ENCODE results near the gene ETS2. TPM values are rescaled to one million over a fixed set of nuclear protein-coding genes. Genes with fewer than 3 reads are reported as not detected.

The ETS2 gene
- total RNA-seq, 2 experiments from 2014 or later = 44.7 to 61.9 TPM

DNA sequence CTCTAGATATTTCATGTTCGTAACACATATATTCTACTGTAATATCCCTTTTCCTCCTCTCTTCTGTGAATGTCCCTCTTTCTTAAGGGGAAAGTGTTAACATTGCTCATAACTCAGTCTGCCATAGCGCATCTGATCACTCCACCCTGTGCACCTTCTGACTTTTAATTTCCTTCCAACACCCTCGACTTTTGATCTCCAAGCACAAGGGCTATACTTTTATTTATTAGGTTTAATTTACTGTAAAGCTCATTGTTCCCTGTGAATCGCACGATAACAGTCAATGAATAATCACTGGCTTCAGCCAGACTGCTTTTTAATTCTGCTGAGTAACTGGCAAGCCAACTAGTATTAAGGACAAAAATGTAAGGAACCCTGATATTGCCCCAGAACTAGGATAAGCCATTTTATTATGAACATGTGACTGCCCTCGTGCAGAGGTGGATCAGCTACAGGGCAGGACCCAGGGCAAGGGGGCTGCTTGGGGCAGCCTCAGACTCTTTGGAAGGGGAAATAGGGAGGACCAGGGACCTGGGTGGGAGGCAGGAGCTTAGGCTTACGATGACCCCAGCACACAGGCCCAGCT is 2.6 kb upstream of the ETS2 start:
- Mint-ChIP-seq H3K9me3 (ENCODE audit: low read depth) (no peaks in the 10 kb centered on the region), H3K27ac (no peak overlapping the region), H3K4me1 (peaks cover 42% of the 10 kb centered on the region), H3K36me3 (ENCODE audit: low read depth) (peaks cover 16% of the 10 kb centered on the region), H3K27me3 (peaks cover 3% of the 10 kb centered on the region), H3K4me3 (no peak overlapping the region)
- DNase-seq (no peak), ATAC-seq (no peak)
- ChIA-PET CTCF (interaction anchor here (0.7 to 3.4 kb wide), 5 partner anchors 14 to 34 kb away, joined by 3 to 14 read pairs (median 3); no protein-coding TSS in a partner anchor), POLR2A (no interaction called here)
- intact Hi-C loops (cut with DNase I, micrococcal nuclease) = loop anchor here (10.0 kb wide), 2 partner anchors 1238 to 1728 kb away; partner anchors contain the start of genes PIGP (in 1 of the 2) and TTC3 (in 1 of the 2)

DNA sequence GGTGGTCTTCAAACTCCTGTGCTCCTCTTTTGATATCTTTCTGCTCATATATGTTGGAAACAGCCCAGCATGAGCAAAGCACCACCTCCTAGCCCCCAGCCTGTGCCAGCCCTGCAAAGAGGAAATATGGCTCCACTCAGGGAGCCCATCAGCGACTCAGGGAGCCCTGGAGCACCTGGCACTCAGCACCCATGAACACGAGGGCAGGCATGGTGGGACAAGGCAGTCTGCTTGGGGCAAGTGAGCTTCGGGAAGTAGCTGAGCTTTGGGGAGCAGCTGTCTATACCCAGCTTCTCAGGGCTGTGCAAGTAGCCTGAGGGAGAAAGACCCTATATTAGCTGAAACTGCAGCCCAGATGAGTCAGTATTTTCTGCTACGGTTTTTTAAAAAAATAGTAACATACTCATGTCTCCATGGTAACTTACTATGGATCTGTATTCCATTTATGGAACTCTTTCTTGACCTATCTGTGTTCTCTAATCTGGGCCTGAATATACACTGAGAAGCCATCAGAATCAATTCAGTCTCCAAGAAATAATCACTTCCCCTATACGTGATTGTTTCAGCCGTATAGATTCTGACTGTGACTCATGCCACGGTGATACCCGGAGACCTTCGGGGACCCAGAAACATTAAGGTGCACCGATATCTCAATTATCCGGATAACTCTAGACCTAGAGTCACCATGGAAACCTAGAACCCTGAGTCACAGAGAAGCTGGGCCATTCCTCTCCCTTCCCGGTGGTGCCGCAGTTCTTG is 1.5 kb upstream of the ETS2 start:
- H3K4me1 Mint-ChIP-seq = peaks cover 38% of the 10 kb centered on the region
- peaks cover 24% of the 10 kb centered on the region for H3K36me3 Mint-ChIP-seq (ENCODE audit: low read depth)
- ChIA-PET POLR2A (interaction anchor here (2.2 kb wide), 1 partner anchor 36 kb away, joined by 17 read pairs; no protein-coding TSS in a partner anchor), CTCF (interaction anchor here (0.7 to 3.4 kb wide), 5 partner anchors 13 to 583 kb away, joined by 3 to 14 read pairs (median 3); no protein-coding TSS in a partner anchor)
- peak; percentile 27 for ATAC-seq
- no peaks in the 10 kb centered on the region for H3K9me3 Mint-ChIP-seq (ENCODE audit: low read depth)
- DNase-seq = no peak
- peak overlapping the region; percentile 71 for H3K27ac Mint-ChIP-seq
- peak overlapping the region; percentile 86 for H3K4me3 Mint-ChIP-seq
- intact Hi-C loops (cut with DNase I, micrococcal nuclease) = loop anchor here (2.0 to 10.0 kb wide), 7 partner anchors 23 to 1729 kb away; partner anchors contain the start of genes BRWD1 (in 1 of the 2), PIGP (in 1 of the 2) and TTC3 (in 1 of the 2)
- no peaks in the 10 kb centered on the region for H3K27me3 Mint-ChIP-seq

DNA sequence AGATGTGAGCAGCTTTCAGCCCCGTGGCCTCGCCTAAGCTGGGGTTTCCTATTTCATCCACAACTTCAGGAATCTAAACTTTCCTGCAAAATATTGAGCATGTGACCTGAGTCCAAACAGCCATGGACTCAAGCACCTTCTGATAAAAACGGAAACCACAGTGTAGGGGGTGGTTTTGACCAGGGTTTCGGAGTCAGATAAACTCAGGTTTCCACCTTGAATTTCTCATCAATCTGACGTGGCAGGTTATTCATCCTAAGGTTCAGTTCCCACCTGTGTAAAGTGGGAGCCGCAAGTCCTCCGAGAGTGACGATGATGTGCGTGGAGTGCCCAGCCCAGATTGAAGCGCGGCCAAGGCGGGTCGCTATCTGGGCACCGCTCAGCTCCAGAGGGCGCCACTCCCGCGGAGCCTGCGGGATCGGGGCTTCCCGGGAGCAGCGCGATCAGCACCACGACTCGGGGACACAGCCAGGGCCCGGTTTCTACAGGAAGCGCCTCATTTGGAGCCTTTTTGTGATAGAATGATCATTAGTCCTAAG is 871 bp upstream of the ETS2 start:
- Mint-ChIP-seq H3K27me3 (no peaks in the 10 kb centered on the region), H3K4me3 (peak overlapping the region; percentile 86), H3K9me3 (ENCODE audit: low read depth) (no peaks in the 10 kb centered on the region), H3K27ac (peak overlapping the region; percentile 71), H3K36me3 (ENCODE audit: low read depth) (peaks cover 28% of the 10 kb centered on the region), H3K4me1 (peaks cover 42% of the 10 kb centered on the region)
- CTCF ChIA-PET = interaction anchor here (0.7 to 3.4 kb wide), 3 partner anchors 35 to 582 kb away, joined by 3 to 14 read pairs (median 3); no protein-coding TSS in a partner anchor
- intact Hi-C loops (cut with DNase I, micrococcal nuclease) = loop anchor here (1.0 to 10.0 kb wide), 14 partner anchors 24 to 1730 kb away; partner anchors contain the start of genes BRWD1 (in 2 of the 2), HMGN1 (in 1 of the 2), LCA5L (in 1 of the 2) and PIGP (in 1 of the 2)
- DNase-seq (peak; percentile 72), ATAC-seq (peak; percentile 51)
- POLR2A ChIA-PET = interaction anchor here (2.2 kb wide), 1 partner anchor 36 kb away, joined by 17 read pairs; no protein-coding TSS in a partner anchor

DNA sequence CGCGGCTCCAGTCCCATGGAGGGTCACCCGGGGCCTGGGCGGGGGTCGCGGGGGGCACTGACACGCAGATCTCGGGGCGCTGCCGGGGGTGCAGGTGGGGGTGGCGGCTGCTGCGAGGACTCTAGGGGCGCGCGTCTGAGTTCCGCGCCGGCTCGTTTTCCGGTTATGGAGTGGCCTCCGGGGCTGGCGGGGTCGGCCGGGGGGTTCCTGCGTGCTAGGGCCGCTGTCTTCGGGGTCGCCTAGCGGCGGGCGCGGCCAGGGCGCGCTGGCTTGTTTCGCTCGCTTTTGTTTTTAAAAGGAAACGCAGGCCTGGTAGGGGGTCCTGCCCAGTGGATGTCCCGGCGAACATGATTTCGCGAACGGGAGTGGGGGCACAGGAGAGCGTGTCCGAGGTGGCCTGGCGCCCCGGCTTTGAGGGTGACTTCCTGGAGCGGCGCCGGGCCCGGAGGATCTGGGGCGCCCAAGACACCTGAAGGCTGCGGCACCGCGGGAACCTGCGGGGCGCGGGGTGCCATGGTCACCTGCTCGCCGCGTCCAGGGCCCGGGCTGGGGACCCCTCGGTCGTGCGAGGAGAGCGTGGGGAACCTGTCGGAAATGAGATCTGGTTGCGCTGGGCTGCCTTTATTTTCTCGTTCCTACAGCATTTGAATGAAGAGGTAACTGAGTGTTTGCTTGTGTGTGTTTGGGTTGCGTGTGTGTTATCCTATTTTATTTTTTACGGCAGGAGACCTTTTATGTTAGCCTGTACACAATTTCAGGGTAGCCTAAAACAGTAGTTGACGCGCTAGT is 618 bp downstream of the ETS2 start:
- Mint-ChIP-seq H3K4me1 (peaks cover 55% of the 10 kb centered on the region), H3K27ac (peak overlapping the region; percentile 96), H3K9me3 (ENCODE audit: low read depth) (no peaks in the 10 kb centered on the region), H3K4me3 (peak overlapping the region; percentile 86), H3K36me3 (ENCODE audit: low read depth) (peaks cover 43% of the 10 kb centered on the region), H3K27me3 (no peaks in the 10 kb centered on the region)
- intact Hi-C loops (cut with DNase I, micrococcal nuclease) = loop anchor here (2.0 to 10.0 kb wide), 6 partner anchors 72 to 1732 kb away; partner anchors contain the start of genes BRWD1 (in 1 of the 2), PIGP (in 1 of the 2) and TTC3 (in 1 of the 2)
- ChIA-PET CTCF (interaction anchor here (0.8 to 1.3 kb wide), 2 partner anchors 38 to 74 kb away, joined by 5 to 6 read pairs; no protein-coding TSS in a partner anchor), POLR2A (interaction anchor here (0.9 to 2.2 kb wide), 4 partner anchors 37 to 40 kb away, joined by 3 to 17 read pairs (median 4); no protein-coding TSS in a partner anchor)
- DNase-seq = peak; percentile 59
- ATAC-seq = peak; percentile 7

DNA sequence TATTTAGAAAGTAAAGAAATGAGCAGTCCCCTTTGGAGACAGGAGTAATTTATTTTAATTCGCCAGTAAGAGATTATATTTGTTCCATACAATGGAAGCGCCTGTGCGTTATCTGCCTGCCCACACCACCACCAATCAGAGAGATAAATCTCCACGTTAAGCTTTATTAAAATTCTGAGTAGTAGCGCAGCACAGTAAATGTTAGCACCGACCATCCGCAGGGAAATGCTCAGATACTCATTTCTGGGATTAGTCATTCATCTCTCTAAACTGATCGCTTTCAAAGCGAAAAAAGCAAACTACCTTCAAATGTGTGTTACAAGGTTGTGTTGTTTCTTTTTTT is 1.2 kb downstream of the ETS2 start:
- peaks cover 47% of the 10 kb centered on the region for H3K36me3 Mint-ChIP-seq (ENCODE audit: low read depth)
- no peaks in the 10 kb centered on the region for H3K9me3 Mint-ChIP-seq (ENCODE audit: low read depth)
- CTCF ChIA-PET = interaction anchor here (0.6 to 1.3 kb wide), 7 partner anchors 38 to 478 kb away, joined by 3 to 6 read pairs (median 3); no protein-coding TSS in a partner anchor
- H3K4me3 Mint-ChIP-seq = peak overlapping the region; percentile 86
- peak overlapping the region; percentile 96 for H3K27ac Mint-ChIP-seq
- intact Hi-C loops (cut with DNase I, micrococcal nuclease) = loop anchor here (2.0 to 10.0 kb wide), 6 partner anchors 72 to 1732 kb away; partner anchors contain the start of genes BRWD1 (in 1 of the 2), PIGP (in 1 of the 2) and TTC3 (in 1 of the 2)
- POLR2A ChIA-PET = interaction anchor here (0.6 to 1.1 kb wide), 4 partner anchors 37 to 75 kb away, joined by 3 to 4 read pairs (median 4); no protein-coding TSS in a partner anchor
- peaks cover 57% of the 10 kb centered on the region for H3K4me1 Mint-ChIP-seq
- ATAC-seq (peak; percentile 20), DNase-seq (peak; percentile 48)
- H3K27me3 Mint-ChIP-seq = no peaks in the 10 kb centered on the region

DNA sequence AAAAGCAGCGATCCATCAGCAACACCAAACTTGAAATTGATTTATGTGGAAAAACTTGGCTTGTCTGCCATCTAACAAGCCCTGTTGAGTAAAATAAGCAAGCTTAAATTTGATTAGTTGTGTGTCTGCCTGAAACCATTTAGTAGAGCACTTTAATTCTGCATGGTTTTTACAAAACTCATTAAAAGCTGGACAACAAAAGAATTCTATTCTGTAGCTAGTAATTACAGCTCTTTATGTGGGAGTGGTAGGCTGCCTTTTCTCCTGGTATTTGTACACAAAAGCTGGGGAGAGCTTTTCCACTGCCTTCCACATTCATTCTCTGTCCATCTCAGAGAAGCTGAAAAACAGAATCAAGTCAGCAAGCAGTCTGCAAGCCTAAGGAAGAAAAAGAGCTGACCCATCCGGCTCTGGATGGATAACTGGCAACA is 1.7 kb downstream of the ETS2 start:
- Mint-ChIP-seq H3K36me3 (ENCODE audit: low read depth) (peaks cover 51% of the 10 kb centered on the region), H3K27ac (peak overlapping the region; percentile 96), H3K4me1 (peaks cover 57% of the 10 kb centered on the region), H3K4me3 (peak overlapping the region; percentile 86), H3K9me3 (ENCODE audit: low read depth) (no peaks in the 10 kb centered on the region), H3K27me3 (no peaks in the 10 kb centered on the region)
- POLR2A ChIA-PET = interaction anchor here (0.6 to 1.1 kb wide), 5 partner anchors 34 to 75 kb away, joined by 3 to 4 read pairs (median 4); no protein-coding TSS in a partner anchor
- intact Hi-C loops (cut with DNase I, micrococcal nuclease) = loop anchor here (2.0 to 10.0 kb wide), 6 partner anchors 73 to 1733 kb away; partner anchors contain the start of genes BRWD1 (in 1 of the 2), PIGP (in 1 of the 2) and TTC3 (in 1 of the 2)
- CTCF ChIA-PET = interaction anchor here (0.6 to 1.3 kb wide), 7 partner anchors 39 to 478 kb away, joined by 3 to 6 read pairs (median 3); no protein-coding TSS in a partner anchor
- ATAC-seq (no peak), DNase-seq (no peak)

DNA sequence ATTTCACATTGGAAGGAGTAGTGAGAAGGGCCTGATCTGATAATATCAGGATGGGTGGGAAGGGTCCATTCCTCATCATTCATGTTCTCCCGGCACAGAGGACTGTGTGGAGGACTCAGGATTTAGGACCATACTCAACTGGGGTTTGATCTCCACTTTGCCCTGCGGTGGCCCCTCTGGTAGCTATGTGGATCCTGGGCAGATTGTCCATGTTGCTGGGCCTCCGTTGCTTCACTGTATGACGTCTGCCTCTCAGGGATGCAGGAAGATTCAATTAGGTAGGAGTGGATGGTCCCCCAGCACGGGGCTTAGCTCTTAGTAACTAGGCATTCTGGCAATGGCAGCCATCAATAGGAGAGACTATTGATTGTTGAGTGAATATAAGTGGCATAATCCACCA is 2.3 kb downstream of the ETS2 start:
- Mint-ChIP-seq H3K4me1 (peaks cover 54% of the 10 kb centered on the region), H3K27me3 (no peaks in the 10 kb centered on the region), H3K4me3 (peak overlapping the region; percentile 86), H3K27ac (no peak overlapping the region), H3K9me3 (ENCODE audit: low read depth) (no peaks in the 10 kb centered on the region), H3K36me3 (ENCODE audit: low read depth) (peaks cover 55% of the 10 kb centered on the region)
- no peak for DNase-seq
- ChIA-PET CTCF (interaction anchor here (0.9 kb wide), 1 partner anchor 73 kb away, joined by 4 read pairs; no protein-coding TSS in a partner anchor), POLR2A (interaction anchor here (1.0 to 1.3 kb wide), 2 partner anchors 35 to 41 kb away, joined by 3 to 4 read pairs; no protein-coding TSS in a partner anchor)
- no peak for ATAC-seq
- intact Hi-C loops (cut with DNase I, micrococcal nuclease) = loop anchor here (2.0 to 10.0 kb wide), 6 partner anchors 73 to 1733 kb away; partner anchors contain the start of genes BRWD1 (in 1 of the 2), PIGP (in 1 of the 2) and TTC3 (in 1 of the 2)

- POLR2A ChIA-PET = interaction anchor here (0.6 to 1.4 kb wide), 5 partner anchors 22 to 253 kb away, joined by 3 to 4 read pairs (median 3); no protein-coding TSS in a partner anchor
- CTCF ChIA-PET = interaction anchor here (0.8 to 1.4 kb wide), 3 partner anchors 23 to 73 kb away, joined by 3 to 6 read pairs (median 5); no protein-coding TSS in a partner anchor
- no peaks in the 10 kb centered on the region for H3K9me3 Mint-ChIP-seq (ENCODE audit: low read depth)
- intact Hi-C loops (cut with DNase I, micrococcal nuclease) = loop anchor here (5.0 to 10.0 kb wide), 4 partner anchors 328 to 1735 kb away; partner anchors contain the start of genes BRWD1 (in 1 of the 2), PIGP (in 1 of the 2) and TTC3 (in 1 of the 2)
- ATAC-seq (no peak), DNase-seq (no peak)
- no peak overlapping the region for H3K27ac Mint-ChIP-seq
- peaks cover 48% of the 10 kb centered on the region for H3K4me1 Mint-ChIP-seq
- no peaks in the 10 kb centered on the region for H3K27me3 Mint-ChIP-seq
- H3K36me3 Mint-ChIP-seq (ENCODE audit: low read depth) = peaks cover 67% of the 10 kb centered on the region
- H3K4me3 Mint-ChIP-seq = no peak overlapping the region
These were observed 3.6 kb downstream of the ETS2 start for GRCh38 chr21:38809198-38809878.

GRCh38 chr21:38810034-38810825 is 4.5 kb downstream of the ETS2 start:
- no peak overlapping the region for H3K27ac Mint-ChIP-seq
- H3K4me3 Mint-ChIP-seq = no peak overlapping the region
- H3K4me1 Mint-ChIP-seq = peaks cover 46% of the 10 kb centered on the region
- H3K36me3 Mint-ChIP-seq (ENCODE audit: low read depth) = peaks cover 76% of the 10 kb centered on the region
- no peaks in the 10 kb centered on the region for H3K9me3 Mint-ChIP-seq (ENCODE audit: low read depth)
- intact Hi-C loops (cut with DNase I, micrococcal nuclease) = no loop called here
- POLR2A ChIA-PET = interaction anchor here (1.3 to 1.4 kb wide), 2 partner anchors 37 to 43 kb away, joined by 3 to 5 read pairs; no protein-coding TSS in a partner anchor
- ATAC-seq (no peak), DNase-seq (no peak)
- no peaks in the 10 kb centered on the region for H3K27me3 Mint-ChIP-seq
- CTCF ChIA-PET = interaction anchor here (0.7 to 1.4 kb wide), 3 partner anchors 22 to 370 kb away, joined by 3 to 6 read pairs (median 5); no protein-coding TSS in a partner anchor

Measured in activated CD4-positive, alpha-beta T cell treated with anti-CD3 and anti-CD28 coated beads for 36 hours (primary cell).